K562 (cell line): ENCODE measurements around the gene ST6GAL1.

Experiments
- EHMT2 ChIP-seq: fragments of 450-650 bp; IDR thresholded peaks from 2 replicates; pipeline ENCODE4 v1.6.1; 2018; ENCODE audit warnings: antibody characterized with exemption
- EZH2 ChIP-seq: IDR thresholded peaks from 2 replicates; pipeline ENCODE4 v1.6.1; 2012; ENCODE audit warnings: low read depth, mild to moderate bottlenecking, inconsistent platforms, low read length, borderline replicate concordance
- SIN3A ChIP-seq, 2 experiments: fragments of 150-350 bp in 1 of 2; IDR thresholded peaks; 2 replicates each; pipeline ENCODE4 v1.6.1; 2011 to 2016; ENCODE audit warnings: borderline replicate concordance in 2 of 2, low read depth in 2 of 2, low read length in 2 of 2, mild to moderate bottlenecking in 2 of 2, moderate library complexity in 2 of 2; ENCODE audit not compliant: control insufficient read depth in 1 of 2
- TARDBP ChIP-seq: fragments of 450-650 bp; IDR thresholded peaks from 2 replicates; pipeline ENCODE4 v1.6.1; 2016
- TBL1XR1 ChIP-seq, 2 experiments: IDR thresholded peaks; 2 replicates each; pipeline ENCODE4 v1.6.1; 2012; ENCODE audit warnings: improper control_type of control experiment in 2 of 2, low read length in 2 of 2, mild to moderate bottlenecking in 1 of 2
- TEAD4 ChIP-seq, 2 experiments: sonication (generic) in 1 of 2; formaldehyde crosslinking in 1 of 2; IDR thresholded peaks; 2 replicates each; pipeline versions ENCODE4 v1.6.1 to v1.8.0; 2012 to 2022; ENCODE audit warnings: borderline replicate concordance in 1 of 2, inconsistent platforms in 1 of 2, low read length in 1 of 2, mild to moderate bottlenecking in 1 of 2, missing genetic modification reagents in 1 of 2
- ZNF311 ChIP-seq: fragments of 250-450 bp; sonication (Bioruptor Pico); IDR thresholded peaks from 2 replicates; pipeline ENCODE4 v1.4.0; 2020; ENCODE audit warnings: mild to moderate bottlenecking, moderate library complexity
- TF ChIP-seq, protein P1 (sequence below), 2 experiments: fragments of 200-800 bp in 1 of 2; sonication (Bioruptor generic) in 1 of 2; sonication (generic) in 1 of 2; formaldehyde crosslinking in 1 of 2; IDR thresholded peaks in 1 of 2; conservative IDR thresholded peaks in 1 of 2; 2 replicates each; pipeline versions ENCODE4 v1.5.0 to v1.6.1; 2016 to 2020; ENCODE audit warnings: missing compliant biosample characterization in 1 of 2, missing genetic modification characterization in 1 of 2, missing genetic modification reagents in 1 of 2
- TF ChIP-seq, protein P2 (sequence below): sonication (generic); formaldehyde crosslinking; IDR thresholded peaks from 2 replicates; pipeline ENCODE4 v1.8.0; 2022; ENCODE audit warnings: mild to moderate bottlenecking, missing genetic modification reagents, borderline replicate concordance
- TF ChIP-seq, protein P3 (sequence below): fragments of 250-450 bp; sonication (Bioruptor Pico); IDR thresholded peaks from 2 replicates; pipeline ENCODE4 v1.5.1; 2021; ENCODE audit warnings: mild to moderate bottlenecking

DNA sequence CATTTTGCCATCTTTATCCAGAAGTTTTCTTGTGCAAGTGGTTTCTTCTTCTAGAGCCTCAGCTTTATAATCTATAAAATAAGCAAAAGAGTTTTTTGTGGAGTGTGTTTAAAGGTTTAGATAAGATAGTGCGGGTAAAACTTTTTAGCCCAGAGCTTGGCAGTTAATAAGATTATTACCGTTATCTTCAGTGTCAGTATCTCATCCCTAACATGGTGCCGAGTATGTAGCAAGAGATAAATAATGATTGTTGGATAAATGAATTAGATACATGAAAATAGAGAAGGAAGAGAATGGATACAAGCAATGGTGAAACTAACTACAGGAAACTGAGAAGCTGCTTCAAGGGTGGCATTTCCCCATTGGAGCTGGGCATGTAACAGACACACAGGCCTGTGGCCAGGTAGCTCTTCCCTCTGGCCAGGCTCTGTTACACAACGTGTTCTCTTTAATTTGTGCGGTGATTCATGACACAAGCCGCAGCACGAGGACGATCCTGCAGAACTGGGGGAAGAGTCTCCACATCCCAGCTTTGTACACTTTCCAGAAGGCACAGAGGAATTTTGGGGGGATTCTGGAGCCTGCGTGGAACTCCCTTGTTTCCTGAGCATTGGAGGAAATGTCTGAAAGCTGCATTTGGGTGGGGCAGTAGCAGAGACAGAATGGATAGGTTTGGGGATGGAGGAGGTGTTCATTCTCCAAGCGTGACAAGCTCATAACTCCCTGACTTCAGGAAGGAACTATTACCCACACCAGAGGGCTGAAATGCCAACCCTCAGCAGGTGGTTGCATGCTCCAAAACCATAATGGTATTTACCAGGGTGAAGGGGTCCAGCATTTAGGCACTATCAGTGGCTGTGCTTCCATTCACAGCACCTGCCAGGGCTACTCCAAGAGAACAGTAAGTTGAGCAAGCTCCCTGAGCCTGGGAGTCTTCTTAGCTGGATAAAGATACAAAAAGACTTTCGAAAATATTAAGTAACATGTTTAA lies 14.2 kb upstream of the ST6GAL1 start:
- TF ChIP-seq, protein P1, sequence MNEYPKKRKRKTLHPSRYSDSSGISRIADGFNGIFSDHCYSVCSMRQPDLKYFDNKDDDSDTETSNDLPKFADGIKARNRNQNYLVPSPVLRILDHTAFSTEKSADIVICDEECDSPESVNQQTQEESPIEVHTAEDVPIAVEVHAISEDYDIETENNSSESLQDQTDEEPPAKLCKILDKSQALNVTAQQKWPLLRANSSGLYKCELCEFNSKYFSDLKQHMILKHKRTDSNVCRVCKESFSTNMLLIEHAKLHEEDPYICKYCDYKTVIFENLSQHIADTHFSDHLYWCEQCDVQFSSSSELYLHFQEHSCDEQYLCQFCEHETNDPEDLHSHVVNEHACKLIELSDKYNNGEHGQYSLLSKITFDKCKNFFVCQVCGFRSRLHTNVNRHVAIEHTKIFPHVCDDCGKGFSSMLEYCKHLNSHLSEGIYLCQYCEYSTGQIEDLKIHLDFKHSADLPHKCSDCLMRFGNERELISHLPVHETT (CRISPR knock-in tag; conservative IDR thresholded peaks at IDR 0.05 in 1 of 2, IDR thresholded peaks at IDR 0.05 in 1 of 2), result no peak
- no peak for TF ChIP-seq SIN3A (IDR thresholded peaks at IDR 0.05; ENCODE audit: borderline replicate concordance in 2 of 2, control insufficient read depth in 1 of 2, low read depth in 2 of 2, low read length in 2 of 2)
- TF ChIP-seq EZH2, result no peak
- TF ChIP-seq, protein P2, sequence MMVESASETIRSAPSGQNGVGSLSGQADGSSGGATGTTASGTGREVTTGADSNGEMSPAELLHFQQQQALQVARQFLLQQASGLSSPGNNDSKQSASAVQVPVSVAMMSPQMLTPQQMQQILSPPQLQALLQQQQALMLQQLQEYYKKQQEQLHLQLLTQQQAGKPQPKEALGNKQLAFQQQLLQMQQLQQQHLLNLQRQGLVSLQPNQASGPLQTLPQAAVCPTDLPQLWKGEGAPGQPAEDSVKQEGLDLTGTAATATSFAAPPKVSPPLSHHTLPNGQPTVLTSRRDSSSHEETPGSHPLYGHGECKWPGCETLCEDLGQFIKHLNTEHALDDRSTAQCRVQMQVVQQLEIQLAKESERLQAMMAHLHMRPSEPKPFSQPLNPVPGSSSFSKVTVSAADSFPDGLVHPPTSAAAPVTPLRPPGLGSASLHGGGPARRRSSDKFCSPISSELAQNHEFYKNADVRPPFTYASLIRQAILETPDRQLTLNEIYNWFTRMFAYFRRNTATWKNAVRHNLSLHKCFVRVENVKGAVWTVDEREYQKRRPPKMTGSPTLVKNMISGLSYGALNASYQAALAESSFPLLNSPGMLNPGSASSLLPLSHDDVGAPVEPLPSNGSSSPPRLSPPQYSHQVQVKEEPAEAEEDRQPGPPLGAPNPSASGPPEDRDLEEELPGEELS (CRISPR knock-in tag), result no peak
- TF ChIP-seq TEAD4 (IDR thresholded peaks at IDR 0.05; ENCODE audit: low read length), result 0 out of 2 replicates have a peak, but pooled peaks have one; percentile 27
- TF ChIP-seq TEAD4 (CRISPR knock-in tag; IDR thresholded peaks at IDR 0.05; ENCODE audit: borderline replicate concordance), result no peak
- TF ChIP-seq EHMT2, result no peak
- TF ChIP-seq ZNF311 (CRISPR knock-in tag), result no peak
- TF ChIP-seq, protein P3, sequence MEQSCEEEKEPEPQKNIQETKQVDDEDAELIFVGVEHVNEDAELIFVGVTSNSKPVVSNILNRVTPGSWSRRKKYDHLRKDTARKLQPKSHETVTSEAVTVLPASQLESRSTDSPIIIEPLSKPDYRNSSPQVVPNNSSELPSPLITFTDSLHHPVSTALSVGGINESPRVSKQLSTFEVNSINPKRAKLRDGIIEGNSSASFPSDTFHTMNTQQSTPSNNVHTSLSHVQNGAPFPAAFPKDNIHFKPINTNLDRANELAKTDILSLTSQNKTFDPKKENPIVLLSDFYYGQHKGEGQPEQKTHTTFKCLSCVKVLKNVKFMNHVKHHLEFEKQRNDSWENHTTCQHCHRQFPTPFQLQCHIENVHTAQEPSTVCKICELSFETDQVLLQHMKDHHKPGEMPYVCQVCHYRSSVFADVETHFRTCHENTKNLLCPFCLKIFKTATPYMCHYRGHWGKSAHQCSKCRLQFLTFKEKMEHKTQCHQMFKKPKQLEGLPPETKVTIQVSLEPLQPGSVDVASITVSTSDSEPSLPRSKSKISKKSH (CRISPR knock-in tag), result no peak
- no peak for TF ChIP-seq TBL1XR1 (IDR thresholded peaks at IDR 0.05; ENCODE audit: low read length in 2 of 2)
- TF ChIP-seq TARDBP, result no peak
